GM21786 (cell line): ENCODE measurements around the gene DNAH2.

Experiments used
- ATAC-seq: cut with Tn5 transposase; IDR thresholded peaks from one replicate; pipeline ENCODE4 v1.9.1; 2021; ENCODE audit not compliant: unreplicated experiment

Gene DNAH2

GRCh38 chr17:7817643-7817964 is 100.1 kb downstream of the DNAH2 start:
- ATAC-seq, result no peak

- no peak for ATAC-seq
These were observed 100.5 kb downstream of the DNAH2 start for GRCh38 chr17:7818026-7818425.

- no peak for ATAC-seq
These were observed 101.5 kb downstream of the DNAH2 start for GRCh38 chr17:7818746-7819645.

- ATAC-seq, result no peak
These were observed 102.7 kb downstream of the DNAH2 start for GRCh38 chr17:7820231-7820630.

- ATAC-seq, result no peak
These were observed 104.6 kb downstream of the DNAH2 start for GRCh38 chr17:7822126-7822525.

- ATAC-seq, result no peak
These were observed 106.0 kb downstream of the DNAH2 start for GRCh38 chr17:7823581-7824001.

GRCh38 chr17:7824021-7824924 is 106.7 kb downstream of the DNAH2 start:
- no peak for ATAC-seq

- ATAC-seq, result no peak
These were observed 107.9 kb downstream of the DNAH2 start for GRCh38 chr17:7825206-7825990.

GRCh38 chr17:7830616-7831015 is 113.1 kb downstream of the DNAH2 start:
- no peak for ATAC-seq

GRCh38 chr17:7831233-7831632 is 113.7 kb downstream of the DNAH2 start:
- no peak for ATAC-seq

- ATAC-seq, result no peak
These were observed 114.9 kb downstream of the DNAH2 start for GRCh38 chr17:7832431-7832830.

GRCh38 chr17:7833011-7833794 is 115.7 kb downstream of the DNAH2 start:
- ATAC-seq, result no peak

GRCh38 chr17:7833795-7834541 is 116.4 kb downstream of the DNAH2 start, which contains the start of gene KDM6B:
TSS of gene KDM6B (plus strand) at chr17:7834217. CDS start at chr17:7845555, 11,338 bp downstream.
- ATAC-seq, result peak; percentile 41

- no peak for ATAC-seq
These were observed 117.0 kb downstream of the DNAH2 start for GRCh38 chr17:7834542-7834956.

GRCh38 chr17:7834957-7835813 is 117.6 kb downstream of the DNAH2 start:
- peak; percentile 35 for ATAC-seq

- ATAC-seq, result peak; percentile 26
These were observed 118.5 kb downstream of the DNAH2 start for GRCh38 chr17:7835814-7836595.

GRCh38 chr17:7836596-7837407 is 119.3 kb downstream of the DNAH2 start:
- no peak for ATAC-seq
